ENCODE results near the gene CEBPG.

CEBPG gene

GRCh38 chr19:33429891-33430673 lies 56.6 kb downstream of the CEBPG start:
- no peaks in the 10 kb centered on the region for H3K9me3 ChIP-seq (ENCODE audit: control insufficient read depth in 1 of 2, low read length in 2 of 2)
- no peak overlapping the region for H3K9ac ChIP-seq (ENCODE audit: low read depth in 1 of 2, low read length in 2 of 2)
- H3K4me3 ChIP-seq (ENCODE audit: low read depth in 1 of 2, low read length in 2 of 2), result no peak overlapping the region
- H3K27ac ChIP-seq (ENCODE audit: low read depth, low read length), result no peak overlapping the region
- no peaks in the 10 kb centered on the region for H3K27me3 ChIP-seq (ENCODE audit: control insufficient read depth in 1 of 2, insufficient read depth in 2 of 2, low read length in 2 of 2)
- no peaks in the 10 kb centered on the region for H3K4me1 ChIP-seq (ENCODE audit: control insufficient read depth in 1 of 2, insufficient read depth in 2 of 2, low read length in 2 of 2)
- peaks cover 0 to 4% of the 10 kb centered on the region in 2 donors for H3K36me3 ChIP-seq (ENCODE audit: control insufficient read depth in 1 of 2, insufficient read depth in 2 of 2, low read length in 2 of 2)

- no peak overlapping the region for H3K27ac ChIP-seq (ENCODE audit: low read depth, low read length)
- peaks cover 0 to 4% of the 10 kb centered on the region in 2 donors for H3K36me3 ChIP-seq (ENCODE audit: control insufficient read depth in 1 of 2, insufficient read depth in 2 of 2, low read length in 2 of 2)
- H3K27me3 ChIP-seq (ENCODE audit: control insufficient read depth in 1 of 2, insufficient read depth in 2 of 2, low read length in 2 of 2), result no peaks in the 10 kb centered on the region
- no peaks in the 10 kb centered on the region for H3K9me3 ChIP-seq (ENCODE audit: control insufficient read depth in 1 of 2, low read length in 2 of 2)
- H3K4me1 ChIP-seq (ENCODE audit: control insufficient read depth in 1 of 2, insufficient read depth in 2 of 2, low read length in 2 of 2), result no peaks in the 10 kb centered on the region
- no peak overlapping the region for H3K4me3 ChIP-seq (ENCODE audit: low read depth in 1 of 2, low read length in 2 of 2)
- no peak overlapping the region for H3K9ac ChIP-seq (ENCODE audit: low read depth in 1 of 2, low read length in 2 of 2)
Measured at GRCh38 chr19:33430674-33431277, 57.3 kb downstream of the CEBPG start.

GRCh38 chr19:33432015-33432414 lies 58.5 kb downstream of the CEBPG start:
- Histone ChIP-seq H3K27me3 (ENCODE audit: control insufficient read depth in 1 of 2, insufficient read depth in 2 of 2, low read length in 2 of 2) (no peaks in the 10 kb centered on the region), H3K9me3 (ENCODE audit: control insufficient read depth in 1 of 2, low read length in 2 of 2) (no peaks in the 10 kb centered on the region), H3K4me1 (ENCODE audit: control insufficient read depth in 1 of 2, insufficient read depth in 2 of 2, low read length in 2 of 2) (no peaks in the 10 kb centered on the region), H3K4me3 (ENCODE audit: low read depth in 1 of 2, low read length in 2 of 2) (no peak overlapping the region), H3K9ac (ENCODE audit: low read depth in 1 of 2, low read length in 2 of 2) (no peak overlapping the region), H3K27ac (ENCODE audit: low read depth, low read length) (no peak overlapping the region), H3K36me3 (ENCODE audit: control insufficient read depth in 1 of 2, insufficient read depth in 2 of 2, low read length in 2 of 2) (peaks cover 0 to 4% of the 10 kb centered on the region in 2 donors)

Measured in duodenal mucosa (tissue), 2 donors.